Urothelium cell line (cell line): ENCODE data around the gene ZNF81.
"Not testable (repeated sequence)": the region's sequence is repeated elsewhere in the genome, so short reads cannot be mapped to it uniquely, and the experiment has no call there.

Source experiments
- DNase-seq: peaks from one replicate; pipeline ENCODE4 v3.0.0; 2011; ENCODE audit warnings: low spot score, mixed read lengths
- FAIRE-seq: peaks from 2 replicates; lab custom pipeline; 2011; peaks lifted over from hg19 to GRCh38; lab: Jason Lieb, UNC

Gene ZNF81

DNA sequence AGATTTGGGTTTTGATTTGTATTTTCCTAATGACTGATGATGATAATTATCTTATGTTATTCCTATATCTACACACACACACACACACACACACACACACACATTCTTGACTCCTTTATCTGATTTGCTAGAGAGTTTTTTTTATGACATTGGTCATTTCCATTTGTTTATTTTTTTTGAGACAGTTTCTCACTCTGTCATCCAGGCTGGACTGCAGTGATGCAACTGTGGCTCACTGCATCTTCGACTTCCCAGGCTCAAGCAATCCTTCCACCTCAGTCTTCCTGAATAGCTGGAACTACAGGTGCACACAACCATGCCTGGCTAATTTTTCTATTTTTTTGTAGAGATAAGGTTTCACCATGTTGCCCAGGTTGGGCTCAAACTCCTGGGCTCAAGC lies 6.7 kb downstream of the ZNF81 start:
- no peak for FAIRE-seq

DNA sequence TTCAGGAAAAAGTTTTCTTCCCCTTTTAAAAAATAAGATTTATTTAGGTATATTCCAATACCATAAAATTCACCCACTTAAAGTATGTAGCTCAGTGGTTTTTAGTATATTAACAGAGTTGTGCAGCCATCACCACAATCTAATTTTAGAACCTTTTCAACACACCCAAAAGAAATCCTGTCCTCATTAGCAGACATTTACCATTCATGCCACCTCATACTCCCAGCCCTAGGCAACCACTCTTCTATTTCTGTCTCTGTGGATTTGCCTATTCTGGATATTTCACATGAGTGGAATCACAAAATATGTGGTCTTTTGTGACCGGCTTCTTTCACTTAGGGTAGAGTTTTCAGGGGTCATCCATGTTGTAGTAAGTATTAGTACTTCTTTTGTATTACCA lies 7.4 kb downstream of the ZNF81 start:
- FAIRE-seq (no peak), DNase-seq (no peak)

More for the DNA sequence above, 6.7 kb downstream of the ZNF81 start:
- no peak for DNase-seq

DNA sequence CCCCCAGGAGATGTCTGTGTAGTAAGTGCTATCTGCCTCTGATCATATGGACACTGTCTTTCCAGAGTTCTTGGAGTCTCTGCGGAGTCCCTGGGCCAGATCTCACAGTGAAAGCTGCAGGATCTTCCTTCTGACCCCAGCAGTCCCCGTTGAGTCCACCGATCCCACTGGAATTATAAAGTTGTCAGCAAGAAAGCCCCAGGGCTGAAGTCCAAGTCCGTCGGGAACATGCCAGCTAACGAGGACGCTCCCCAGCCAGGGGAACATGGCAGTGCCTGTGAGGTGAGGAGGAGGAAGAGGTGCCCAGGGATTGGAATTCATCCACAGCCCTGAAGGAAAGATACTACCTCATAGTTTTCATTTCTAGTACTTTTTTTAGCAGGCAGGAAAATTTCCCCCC lies 9.3 kb downstream of the ZNF81 start:
- no peak for DNase-seq
- FAIRE-seq, result no peak

GRCh38 chrX:47849778-47850177 lies 13.1 kb downstream of the ZNF81 start:
- FAIRE-seq (no peak), DNase-seq (no peak)

GRCh38 chrX:47850389-47850788 lies 13.7 kb downstream of the ZNF81 start:
- not testable (repeated sequence) for FAIRE-seq

GRCh38 chrX:47850901-47851300 lies 14.2 kb downstream of the ZNF81 start:
- no peak for FAIRE-seq

More at GRCh38 chrX:47850389-47850788, 13.7 kb downstream of the ZNF81 start:
- not testable (repeated sequence) for DNase-seq

GRCh38 chrX:47854474-47854873 lies 17.8 kb downstream of the ZNF81 start:
- FAIRE-seq (no peak), DNase-seq (no peak)

More at GRCh38 chrX:47850901-47851300, 14.2 kb downstream of the ZNF81 start:
- no peak for DNase-seq

DNA sequence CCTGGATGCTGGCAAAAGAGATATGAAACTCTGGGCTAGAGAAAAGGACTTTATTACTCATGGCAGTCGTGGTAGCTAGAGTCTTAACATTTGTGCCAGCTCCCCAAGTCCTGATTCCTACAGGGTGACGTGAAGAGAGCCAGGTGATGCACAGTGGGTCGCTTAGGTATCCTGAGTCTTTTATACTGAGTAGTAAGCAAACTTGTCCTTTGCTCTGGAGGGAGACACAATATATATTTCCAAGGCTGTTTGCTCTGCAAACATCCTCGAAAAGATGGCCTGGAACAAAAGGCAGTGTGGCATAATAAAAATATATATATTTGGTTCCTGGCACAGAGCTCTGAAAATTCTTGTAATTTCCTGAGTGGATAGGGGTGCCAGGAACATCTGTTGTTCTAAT lies 23.0 kb downstream of the ZNF81 start:
- FAIRE-seq (no peak), DNase-seq (no peak)

- no peak for FAIRE-seq
Observed at GRCh38 chrX:47862680-47863079, 26.0 kb downstream of the ZNF81 start.

DNA sequence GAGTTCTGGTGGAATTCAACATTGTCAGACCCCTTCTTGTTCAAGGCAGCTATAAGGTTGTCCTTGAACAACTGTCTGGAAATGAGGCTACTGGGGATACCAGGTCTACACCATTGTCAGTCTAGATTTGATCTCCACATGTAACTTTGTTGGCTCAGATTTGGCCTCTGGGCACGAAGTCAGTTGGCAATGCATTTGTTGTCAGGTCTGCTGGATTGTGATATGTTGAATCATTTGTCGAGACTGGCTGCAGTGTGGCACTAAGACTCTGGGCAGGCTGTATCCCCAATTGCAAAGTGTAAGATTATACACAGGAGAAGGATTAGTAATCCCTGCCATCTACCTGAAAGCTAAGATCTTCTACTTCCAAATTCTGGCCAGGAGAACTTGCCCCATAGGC lies 26.5 kb downstream of the ZNF81 start:
- DNase-seq, result no peak
- no peak for FAIRE-seq

More at GRCh38 chrX:47862680-47863079, 26.0 kb downstream of the ZNF81 start:
- DNase-seq, result no peak

GRCh38 chrX:47864300-47864699 lies 27.6 kb downstream of the ZNF81 start:
- DNase-seq, result no peak
- FAIRE-seq, result no peak

DNA sequence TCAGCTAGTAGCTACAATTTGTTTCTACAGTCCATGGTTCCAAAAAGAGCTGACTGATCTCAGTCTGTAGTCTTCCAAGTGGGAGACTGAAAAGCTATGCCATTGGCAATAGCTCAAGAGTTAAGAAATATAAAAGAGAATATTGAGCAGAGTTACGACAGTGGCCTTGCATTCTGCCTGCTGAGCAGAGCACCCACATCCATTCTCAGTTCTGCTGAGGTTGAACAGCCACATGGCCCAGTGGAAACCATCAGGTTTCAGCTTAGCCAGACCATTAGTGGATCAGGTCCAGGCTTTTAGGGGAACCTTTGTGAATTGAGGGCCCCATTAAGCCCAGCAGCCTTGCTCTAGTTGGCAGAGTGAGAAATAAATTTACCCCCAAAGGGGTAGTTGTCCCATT lies 28.1 kb downstream of the ZNF81 start:
- FAIRE-seq (no peak), DNase-seq (no peak)

GRCh38 chrX:47873123-47873522 lies 36.4 kb downstream of the ZNF81 start:
- DNase-seq (no peak), FAIRE-seq (no peak)

- FAIRE-seq (no peak), DNase-seq (no peak)
Observed at GRCh38 chrX:47877327-47877726, 40.6 kb downstream of the ZNF81 start.

- DNase-seq, result no peak
- FAIRE-seq, result no peak
Observed at GRCh38 chrX:47878198-47878597, 41.5 kb downstream of the ZNF81 start.

DNA sequence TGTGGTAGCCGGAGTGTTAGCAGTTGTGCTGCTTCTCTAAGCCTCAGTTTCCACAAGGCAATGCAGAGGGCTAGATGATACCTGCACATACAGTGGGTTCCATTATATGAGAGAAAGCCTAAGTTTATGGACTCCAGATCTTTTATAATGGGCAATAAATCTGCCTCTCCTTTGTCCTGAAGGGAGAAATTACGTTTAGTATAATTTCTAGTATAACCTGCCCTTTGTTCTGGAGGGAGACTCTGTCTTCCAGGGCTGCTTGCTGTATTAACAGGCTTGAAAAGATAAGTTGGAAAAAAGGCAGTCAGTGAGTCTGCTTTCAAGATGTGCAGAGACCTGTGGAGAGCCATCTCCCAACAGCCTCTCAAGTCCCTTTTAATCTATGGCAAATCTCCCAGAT lies 42.8 kb downstream of the ZNF81 start:
- no peak for FAIRE-seq
- DNase-seq, result no peak

- no peak for FAIRE-seq
- no peak for DNase-seq
Observed at GRCh38 chrX:47880927-47881326, 44.2 kb downstream of the ZNF81 start.

GRCh38 chrX:47885501-47885900 lies 48.8 kb downstream of the ZNF81 start:
- FAIRE-seq (no peak), DNase-seq (no peak)

- FAIRE-seq, result no peak
- no peak for DNase-seq
Observed at GRCh38 chrX:47898024-47898423, 61.3 kb downstream of the ZNF81 start.

GRCh38 chrX:47900833-47901232 lies 64.1 kb downstream of the ZNF81 start:
- no peak for FAIRE-seq
- DNase-seq, result no peak

DNA sequence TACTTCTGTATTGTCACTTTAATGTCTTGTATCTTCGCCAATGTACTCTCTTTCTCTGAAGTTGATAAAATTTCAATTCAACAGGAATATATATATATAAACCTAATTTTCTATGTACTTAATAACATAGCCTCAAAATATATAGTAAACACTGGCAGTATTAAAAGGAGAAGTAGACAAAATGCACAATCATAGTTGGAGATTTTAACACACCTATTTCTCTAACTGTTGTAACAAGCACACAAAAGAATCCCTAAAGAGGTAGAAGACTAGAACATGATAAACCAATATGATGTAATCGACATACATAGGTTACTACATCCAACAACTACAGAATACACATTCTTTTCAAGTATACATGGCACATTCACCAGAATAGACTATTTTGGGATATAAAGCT lies 65.5 kb downstream of the ZNF81 start:
- FAIRE-seq, result no peak
- DNase-seq, result no peak

- no peak for FAIRE-seq
- no peak for DNase-seq
Observed at GRCh38 chrX:47915886-47916493, 79.3 kb downstream of the ZNF81 start.

GRCh38 chrX:47918274-47918673 lies 81.6 kb downstream of the ZNF81 start:
- DNase-seq (no peak), FAIRE-seq (no peak)
